ENCODE data around the gene PRDM16.
"Not testable (repeated sequence)": the region's sequence is repeated elsewhere in the genome, so short reads cannot be mapped to it uniquely, and the experiment has no call there.

Gene PRDM16

DNA sequence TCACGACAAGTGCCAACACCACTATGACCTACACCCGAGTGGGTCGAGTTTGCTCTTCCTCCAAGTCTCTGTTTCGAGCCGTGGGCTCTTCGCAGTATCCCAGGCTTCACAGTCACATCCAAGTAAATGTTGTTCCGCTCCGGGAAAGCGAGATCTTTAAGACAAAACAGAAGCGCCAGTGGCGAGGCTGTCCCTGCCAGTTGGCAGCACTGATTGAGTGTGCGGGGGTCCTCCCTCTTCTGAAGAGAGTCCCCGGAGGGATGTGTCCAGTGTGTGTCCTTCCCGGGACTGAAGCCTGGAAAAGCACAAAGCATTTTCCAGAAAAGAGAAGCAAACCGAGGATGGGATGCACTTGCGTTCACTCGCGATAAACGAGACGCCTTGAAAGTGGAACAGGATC, 158.9 kb downstream of the PRDM16 start:
- DNase-seq (ENCODE audit: low spot score) = no peak

DNA sequence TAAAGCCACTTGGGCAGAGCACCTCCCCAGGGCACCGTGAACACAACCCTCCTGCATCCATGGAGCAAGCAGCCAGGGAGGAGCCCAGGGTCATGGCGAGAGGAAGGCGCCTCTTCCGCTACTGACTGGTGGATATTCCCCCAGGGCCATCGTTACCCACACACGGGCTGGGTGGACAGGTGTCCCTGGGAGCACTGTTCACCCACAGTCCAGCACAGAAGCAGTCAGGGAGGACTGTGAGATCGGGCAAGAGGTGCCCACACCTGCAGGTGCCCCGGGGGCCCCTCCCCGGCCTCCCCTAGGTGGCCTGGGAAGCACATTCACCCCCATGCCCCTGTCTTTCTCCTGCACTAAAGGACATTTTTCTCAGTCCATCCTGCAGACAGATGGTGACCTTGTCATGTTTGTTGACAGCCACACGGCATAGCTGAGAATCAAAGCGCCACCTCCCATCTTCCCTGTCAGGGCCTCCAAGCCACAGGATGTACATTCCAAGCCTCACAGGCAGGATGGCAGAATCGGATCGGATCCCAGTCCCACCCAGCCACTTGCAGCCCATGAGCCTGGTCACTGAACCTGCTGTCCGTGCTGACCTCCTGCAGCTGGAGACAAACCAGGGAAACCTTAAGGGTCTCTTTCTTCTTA, 160.2 kb downstream of the PRDM16 start:
- no peak for DNase-seq (ENCODE audit: low spot score)

DNA sequence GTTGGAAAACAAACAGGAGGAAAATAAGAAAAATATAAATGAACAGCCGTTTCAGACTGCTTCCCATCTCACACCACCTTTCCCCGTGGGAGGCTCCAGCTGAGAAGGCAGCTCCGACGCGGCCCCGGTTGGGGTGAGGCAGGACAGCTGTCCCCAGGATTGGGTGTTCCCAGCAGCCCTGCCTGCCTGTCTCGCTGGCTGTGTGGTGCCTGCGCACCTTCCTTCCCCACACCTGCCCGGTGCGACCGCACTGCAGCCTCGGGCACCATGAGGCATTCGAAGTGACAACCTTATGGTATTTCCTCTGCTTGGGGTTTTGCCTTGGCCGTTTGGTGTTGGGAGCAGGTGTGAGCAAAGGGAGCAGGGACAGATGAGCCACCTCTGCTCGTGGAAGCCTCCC, 161.6 kb downstream of the PRDM16 start:
- no peak for DNase-seq (ENCODE audit: low spot score)

DNA sequence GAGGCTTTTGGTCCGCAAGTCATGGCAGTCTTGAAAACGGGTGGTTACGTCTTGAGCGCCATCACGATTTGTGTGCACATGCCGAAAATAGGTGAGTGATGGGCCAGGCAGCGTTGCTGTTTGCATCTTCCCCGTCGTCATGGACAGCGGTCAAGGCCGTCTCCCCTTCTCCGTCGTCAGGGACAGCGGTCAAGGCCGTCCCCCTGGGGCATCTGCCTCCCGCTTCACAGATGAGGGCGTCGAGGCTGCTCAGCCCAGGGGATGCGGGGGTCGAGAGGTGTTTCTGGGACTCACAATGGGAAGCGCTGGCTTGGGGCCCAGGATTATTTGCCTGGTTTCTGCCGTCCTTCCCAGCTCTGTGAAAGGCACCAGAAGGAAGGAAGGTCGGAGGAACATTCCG, 162.2 kb downstream of the PRDM16 start:
- DNase-seq (ENCODE audit: low spot score) = no peak

DNA sequence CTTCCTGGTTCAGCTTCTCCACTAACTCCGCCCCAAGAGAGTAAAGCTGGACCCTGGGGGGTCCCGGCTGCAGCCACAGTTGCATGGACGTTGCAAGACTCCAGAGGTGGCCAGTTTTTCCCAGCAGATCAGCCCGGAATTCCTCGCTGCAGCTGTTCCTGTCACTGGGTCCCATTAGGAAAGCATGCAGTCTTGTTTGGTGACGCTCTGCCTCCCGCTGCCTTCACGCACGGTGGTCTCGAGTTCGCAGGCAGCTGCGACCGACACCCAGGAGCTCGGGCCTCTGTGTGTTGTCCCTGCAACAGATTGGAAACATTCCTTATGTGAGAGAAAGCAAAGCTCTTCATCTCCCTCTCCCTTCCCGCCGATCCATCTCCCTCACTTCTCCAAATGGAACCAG, 162.8 kb downstream of the PRDM16 start:
- no peak for DNase-seq (ENCODE audit: low spot score)

DNA sequence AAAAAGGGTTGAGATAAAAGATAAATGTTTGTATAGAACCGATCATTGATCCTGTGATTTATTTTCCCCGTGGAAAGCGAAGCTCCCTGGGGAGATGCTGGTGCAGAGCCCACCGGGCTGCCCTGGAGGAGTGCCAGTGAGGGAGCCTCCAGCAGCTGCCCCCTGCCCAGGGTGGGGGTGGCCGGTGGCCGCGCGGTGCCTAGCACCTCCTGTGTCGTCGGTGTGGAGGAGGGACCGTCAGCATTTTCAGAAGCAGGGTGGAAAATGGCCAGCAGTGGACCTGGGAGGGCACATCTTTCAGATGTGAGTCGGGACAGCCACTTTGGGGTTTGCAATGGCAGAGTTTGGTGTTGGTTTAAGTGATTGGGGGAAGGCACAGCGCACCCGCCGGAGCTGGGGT, 164.0 kb downstream of the PRDM16 start:
- DNase-seq (ENCODE audit: low spot score) = no peak

DNA sequence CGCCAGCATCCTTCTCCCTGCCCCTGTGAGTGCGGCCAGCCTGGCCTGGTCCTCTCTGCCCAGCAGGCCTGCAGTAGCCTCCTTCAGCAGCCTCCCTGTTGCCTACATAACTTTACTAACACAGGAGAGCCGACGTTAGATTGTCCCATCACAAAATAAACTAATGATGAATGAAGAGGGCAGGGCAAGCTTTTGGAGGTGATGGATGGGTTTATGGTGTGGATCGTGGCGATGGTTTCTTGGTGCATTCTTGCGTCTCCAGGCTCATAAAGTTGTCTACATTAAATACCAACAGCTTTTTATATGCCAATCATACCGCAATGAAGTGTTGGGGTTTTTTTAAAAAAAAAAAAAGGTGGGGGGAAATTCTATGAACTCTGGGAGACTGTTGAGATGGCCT, 164.5 kb downstream of the PRDM16 start:
- DNase-seq (ENCODE audit: low spot score) = no peak

DNA sequence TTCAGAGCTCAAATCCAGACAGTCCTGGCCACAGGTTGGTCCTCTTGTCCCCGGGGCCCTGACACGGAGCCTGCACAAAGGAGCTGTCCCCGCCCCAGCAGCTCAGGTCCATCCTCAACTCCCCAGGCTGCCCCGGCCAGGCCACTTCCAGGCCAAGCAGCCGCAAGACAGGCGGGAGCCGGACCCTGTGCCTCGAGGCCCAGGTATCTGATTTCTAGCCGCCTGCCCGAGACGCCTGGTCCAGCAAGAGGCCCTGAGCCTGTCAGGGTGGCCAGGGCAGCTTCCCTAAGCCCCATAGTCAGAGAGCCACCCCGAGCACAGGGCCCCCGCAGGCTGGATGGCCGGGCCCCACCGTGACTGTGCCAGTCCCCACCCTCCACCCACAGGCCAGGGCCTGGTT, 165.3 kb downstream of the PRDM16 start:
- no peak for DNase-seq (ENCODE audit: low spot score)

DNA sequence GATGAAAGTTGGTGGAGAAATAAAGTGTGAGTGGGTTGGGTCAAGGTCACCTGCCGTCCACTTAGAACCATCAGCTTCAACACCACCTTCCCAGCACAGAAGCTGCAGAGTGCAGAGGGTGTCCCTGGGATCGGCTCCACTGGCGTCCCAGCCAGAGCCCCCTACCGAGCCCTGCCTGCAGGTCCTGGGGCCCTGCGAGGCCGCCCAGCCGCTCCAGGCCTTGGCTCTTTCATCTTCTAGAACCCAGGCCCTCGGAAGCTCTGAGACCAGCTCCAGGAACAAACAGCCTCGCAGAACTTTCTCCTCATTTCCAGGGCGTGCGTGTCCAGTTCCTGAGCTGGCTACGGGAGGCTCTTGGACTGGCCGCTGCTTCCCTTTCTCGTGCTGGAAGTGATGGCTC, 166.0 kb downstream of the PRDM16 start:
- no peak for DNase-seq (ENCODE audit: low spot score)

DNA sequence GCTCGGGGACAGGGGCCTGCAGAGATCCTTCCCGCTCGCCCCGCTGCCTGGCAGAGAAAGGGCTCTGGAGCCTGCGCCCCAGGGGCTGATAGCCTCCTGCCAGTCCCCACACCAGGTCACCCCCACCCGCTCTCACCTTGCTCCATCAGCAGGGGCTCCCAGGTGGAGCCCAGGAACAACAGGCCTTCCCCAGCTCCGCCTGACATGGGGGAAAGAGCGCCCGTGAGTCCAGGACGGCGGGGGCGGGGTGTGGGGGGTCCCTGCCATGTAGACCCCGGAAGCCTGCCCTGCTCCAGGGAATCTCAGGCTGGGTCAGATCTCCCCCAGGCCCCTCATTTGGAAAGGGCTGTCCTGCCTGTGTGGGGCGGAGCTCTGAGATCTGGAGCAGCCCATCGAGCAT, 166.5 kb downstream of the PRDM16 start:
- DNase-seq (ENCODE audit: low spot score) = no peak

DNA sequence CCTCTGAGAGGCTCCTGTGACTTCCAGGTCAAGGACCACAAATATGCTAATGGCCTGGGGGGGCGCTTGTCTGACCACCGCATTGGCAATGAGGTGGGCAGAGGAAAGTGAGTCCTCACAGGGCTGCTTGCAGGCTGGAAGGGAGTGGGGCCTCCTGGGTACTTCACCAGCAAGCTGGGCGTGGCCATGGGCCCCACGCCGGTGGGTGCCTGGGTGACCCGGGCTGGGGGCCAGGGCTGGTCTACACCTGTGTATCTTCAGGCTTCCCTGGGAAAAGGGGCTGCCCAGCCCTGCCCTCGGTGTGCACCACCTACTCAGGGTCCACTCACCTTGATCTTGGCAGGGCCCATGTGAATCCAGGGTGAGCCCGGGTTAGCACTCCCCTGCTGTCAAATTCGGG, 167.4 kb downstream of the PRDM16 start:
- no peak for DNase-seq (ENCODE audit: low spot score)

DNA sequence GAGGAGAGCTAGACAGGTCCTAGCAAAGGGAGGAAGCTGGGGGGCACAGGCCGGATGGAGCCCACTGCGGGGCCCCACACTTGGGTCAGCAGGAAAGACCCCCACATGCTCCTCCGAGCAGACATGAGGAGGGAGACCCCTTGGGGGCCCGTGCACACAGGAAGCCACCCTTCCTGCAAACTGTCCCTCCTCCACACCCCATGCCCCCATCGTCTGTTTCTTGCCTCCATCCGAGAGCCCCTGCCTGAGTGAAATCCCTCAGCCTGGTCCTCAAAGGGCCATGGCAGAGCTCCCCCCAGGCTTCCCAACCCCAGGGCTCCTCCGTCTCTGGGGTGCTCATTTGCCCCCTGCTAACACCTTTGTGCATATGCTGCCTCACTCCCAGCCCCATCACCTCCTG, 168.0 kb downstream of the PRDM16 start:
- DNase-seq (ENCODE audit: low spot score) = no peak

DNA sequence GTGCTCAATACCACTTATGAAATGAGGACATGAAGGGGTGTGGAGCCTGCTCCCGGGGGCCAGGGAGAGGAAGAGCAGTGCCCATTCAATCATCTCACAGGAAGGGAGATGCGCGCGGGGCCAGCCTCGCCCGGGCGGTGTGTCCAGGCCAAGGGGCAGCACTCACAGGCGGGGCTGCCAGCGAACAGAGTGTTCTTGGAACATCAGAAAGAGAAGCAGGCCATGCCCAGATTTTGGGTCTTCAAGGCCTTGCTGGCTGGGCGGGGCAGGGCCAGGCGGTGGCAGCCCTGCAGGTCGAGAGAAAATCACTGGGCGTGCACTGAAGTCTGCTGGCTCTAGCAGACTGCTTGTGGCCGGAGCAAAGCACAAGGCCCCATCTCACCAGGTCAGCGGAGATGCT, 168.6 kb downstream of the PRDM16 start:
- no peak for DNase-seq (ENCODE audit: low spot score)

DNA sequence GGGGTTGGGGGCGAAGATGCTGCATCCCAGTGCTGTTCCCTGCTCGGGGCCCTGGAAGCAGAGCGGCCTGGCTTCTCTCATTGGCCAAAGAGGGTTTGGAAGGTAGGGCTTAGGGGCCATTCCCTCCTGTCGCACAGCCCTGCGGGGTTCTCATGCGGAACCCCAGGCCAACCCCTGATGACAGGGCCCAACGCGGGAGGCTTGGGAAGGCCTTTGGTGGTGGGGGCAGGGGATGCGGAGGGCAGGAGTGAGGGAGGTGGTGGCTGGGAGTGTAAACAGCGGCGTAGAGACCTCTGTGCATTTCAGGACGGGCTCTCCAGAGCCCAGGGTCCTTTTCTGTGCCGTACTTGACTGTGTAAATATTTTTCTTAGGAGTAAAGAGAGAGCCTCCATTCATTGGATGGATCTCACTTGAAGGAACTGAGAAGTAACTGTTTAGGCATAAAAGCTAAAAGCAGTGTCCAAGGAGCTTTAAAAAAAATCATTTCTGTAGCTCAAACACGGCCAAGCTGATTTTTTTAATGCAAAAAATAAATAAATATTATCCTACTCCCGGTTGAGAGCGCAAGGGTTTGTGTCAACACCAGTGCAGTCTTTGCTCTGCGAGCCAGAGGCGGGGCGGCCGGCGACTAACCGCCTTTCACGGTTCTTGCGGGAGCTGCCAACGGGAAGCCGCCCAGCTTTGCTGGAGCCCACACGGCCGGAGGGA, 169.1 kb downstream of the PRDM16 start:
- no peak for DNase-seq (ENCODE audit: low spot score)

DNA sequence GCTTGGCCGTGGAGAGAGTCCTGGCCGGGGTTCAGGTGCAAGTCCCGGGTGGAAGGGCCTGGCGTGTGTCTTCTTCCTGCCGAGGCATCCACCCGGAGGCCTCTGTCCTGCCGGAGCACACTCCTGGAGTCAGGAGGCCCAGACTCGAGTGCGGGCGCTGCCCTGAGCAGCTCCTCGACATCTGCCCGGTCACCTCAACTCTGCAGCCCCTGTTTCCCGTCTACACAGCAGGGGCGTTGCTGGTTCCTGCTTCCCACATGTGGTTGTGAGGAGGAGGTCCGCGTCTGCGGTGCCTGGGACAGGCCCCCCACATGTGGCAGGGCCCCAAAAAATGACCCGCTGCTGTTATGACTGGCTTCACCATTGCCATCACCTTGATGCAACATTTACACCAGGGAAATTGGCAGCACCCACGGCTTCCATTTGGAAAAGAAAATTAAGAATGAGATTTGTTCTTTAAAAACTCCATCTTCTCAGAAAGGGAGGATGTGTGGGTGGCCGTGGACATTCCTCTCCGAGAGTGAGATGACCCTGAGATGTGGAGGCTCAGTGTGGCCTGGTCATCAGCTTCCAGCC, 169.8 kb downstream of the PRDM16 start:
- no peak for DNase-seq (ENCODE audit: low spot score)

DNA sequence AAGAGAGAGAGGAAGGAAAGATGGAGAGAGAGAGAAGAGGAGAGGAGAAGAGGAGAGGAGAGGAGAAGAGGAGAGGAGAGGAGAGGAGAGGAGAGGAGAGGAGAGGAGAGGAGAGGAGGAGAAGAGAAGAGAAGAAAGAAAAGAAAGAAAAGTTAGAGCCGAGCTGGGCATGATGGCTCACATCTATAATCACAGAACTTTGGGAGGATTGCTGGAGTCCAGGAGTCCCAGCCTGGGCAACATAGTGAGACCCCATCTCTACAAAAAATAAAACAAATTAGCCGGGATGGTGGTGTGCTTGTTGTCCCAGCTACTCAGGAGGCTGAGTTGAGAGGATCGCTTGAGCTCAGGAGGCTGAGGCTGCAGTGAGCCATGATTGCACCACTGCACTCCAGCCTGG, 171.0 kb downstream of the PRDM16 start:
- not testable (repeated sequence) for DNase-seq (ENCODE audit: low spot score)

DNA sequence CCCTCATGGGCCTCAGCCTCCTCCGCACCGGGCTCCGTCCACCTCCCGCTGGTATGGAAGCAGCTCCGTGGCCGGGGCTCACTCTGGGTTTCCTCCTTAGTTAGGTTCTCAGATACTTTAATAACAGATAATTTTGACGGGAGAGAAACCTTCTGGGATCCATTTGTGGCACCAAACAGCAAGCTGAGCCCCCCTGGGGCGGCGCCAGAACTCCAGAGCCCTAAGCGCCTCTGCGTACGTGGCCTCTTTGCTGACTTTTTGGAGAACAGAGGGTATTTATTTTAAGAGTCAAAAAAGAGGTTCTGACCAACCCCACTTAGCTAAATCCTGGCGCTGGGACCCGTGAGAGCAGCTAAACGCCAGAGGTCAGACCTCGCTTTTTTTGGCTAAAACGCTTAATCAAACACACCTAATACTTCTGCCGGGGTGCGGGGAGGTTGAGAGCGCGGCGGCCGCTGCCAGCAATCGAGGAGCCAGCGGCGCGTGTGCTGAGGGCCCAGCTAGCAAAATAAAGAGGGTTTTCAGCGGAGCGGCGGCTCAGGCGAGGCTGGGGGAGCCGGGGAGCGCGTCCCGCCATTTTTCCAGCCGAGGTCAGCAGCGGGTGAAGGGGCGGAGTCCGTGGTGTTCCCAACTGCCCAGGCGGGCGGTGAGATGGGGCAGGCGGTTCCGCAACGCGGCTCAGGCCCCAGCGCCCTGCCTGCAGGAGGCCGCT, 171.7 kb downstream of the PRDM16 start:
- DNase-seq (ENCODE audit: low spot score) = no peak

DNA sequence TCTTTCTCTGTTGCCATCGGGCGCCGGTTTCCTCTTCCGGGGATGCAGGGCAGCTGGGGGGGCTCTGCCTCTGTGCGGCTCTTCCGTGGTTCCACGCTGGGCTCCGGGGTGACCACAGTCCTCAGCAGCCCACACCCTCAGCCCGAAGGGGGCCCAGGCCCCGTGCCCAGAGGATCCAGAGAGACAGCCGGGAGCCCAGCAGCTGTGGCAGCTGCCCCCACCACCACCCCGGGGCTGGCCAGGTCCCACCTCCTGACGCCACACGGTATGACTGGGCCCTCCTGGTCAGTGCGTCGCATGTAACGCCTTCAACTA, 172.2 kb downstream of the PRDM16 start:
- no peak for DNase-seq (ENCODE audit: low spot score)

DNA sequence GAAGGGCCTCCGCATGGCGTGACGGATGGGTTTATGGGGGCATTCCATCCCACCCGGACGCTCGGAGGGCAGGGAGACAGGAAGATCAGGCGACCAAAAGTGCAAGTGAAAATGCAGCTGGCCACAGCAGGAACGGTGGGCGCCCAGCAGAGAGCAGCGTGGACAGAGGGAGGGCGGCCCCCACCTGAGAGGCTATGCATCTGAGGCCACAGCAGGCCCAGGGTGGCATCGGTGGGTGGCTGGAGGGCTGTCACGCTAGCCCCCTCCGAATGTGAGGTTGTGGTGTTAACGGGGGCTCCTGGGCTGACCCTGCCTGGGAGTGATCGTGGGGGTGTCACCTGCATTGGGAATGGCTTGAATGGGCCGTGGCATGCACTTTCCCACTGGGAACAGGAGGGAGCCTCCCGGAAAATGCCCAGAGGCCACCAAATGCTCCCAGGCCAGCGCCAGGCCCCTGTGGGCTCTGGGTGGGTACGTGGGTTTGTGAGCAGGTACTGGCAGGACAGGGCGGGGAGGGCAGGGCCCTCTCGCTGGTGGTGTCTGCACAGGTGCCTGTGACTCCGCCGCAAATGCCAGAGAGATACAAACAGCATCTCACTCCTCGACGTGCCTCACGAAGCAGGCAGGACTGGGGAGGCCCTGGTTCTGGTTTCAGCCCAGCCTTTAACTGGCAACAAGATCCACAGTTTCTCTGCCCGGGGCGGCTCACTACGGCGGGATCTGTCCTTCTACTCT, 172.8 kb downstream of the PRDM16 start:
- no peak for DNase-seq (ENCODE audit: low spot score)

DNA sequence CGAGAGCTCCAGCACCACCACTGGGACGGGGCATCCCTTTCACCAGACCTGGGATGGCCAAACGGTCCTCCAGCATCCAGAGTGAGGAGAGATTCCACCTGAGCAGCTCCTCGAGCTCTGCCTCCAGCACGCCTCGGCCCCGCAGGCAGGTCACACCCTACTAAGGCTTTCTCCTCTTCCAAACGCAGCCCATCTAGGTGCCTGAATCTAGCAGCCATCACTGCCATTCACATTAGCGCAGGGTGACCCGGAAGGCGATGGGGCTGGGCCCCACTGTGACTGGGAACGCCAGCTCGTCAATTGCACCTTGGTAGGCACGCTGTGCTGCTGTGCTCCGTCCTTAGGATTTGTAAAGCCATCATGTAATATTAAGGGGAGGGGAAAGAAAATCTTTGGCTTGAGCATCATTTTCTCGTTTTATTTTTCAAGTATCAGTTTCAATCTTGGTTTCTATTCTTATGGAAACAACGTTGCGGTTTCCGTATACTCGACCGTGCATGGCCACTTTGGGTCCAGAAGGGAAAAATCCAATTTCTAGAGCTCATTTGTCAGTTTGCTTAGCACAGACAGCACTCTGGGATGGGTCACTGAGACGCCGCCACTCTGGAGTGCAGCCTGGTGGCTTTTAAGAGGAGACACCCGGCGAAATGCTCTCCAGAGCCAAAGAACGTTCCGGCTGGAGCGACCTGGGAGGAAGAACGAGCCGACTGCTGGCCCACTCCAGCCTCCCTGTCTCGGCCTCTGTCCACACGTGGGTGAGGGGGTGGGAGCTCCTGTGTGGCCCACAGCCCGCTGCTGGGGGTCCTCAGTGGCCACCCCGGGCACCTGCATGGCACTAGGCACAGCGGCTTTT, 173.6 kb downstream of the PRDM16 start:
- DNase-seq (ENCODE audit: low spot score) = no peak

DNA sequence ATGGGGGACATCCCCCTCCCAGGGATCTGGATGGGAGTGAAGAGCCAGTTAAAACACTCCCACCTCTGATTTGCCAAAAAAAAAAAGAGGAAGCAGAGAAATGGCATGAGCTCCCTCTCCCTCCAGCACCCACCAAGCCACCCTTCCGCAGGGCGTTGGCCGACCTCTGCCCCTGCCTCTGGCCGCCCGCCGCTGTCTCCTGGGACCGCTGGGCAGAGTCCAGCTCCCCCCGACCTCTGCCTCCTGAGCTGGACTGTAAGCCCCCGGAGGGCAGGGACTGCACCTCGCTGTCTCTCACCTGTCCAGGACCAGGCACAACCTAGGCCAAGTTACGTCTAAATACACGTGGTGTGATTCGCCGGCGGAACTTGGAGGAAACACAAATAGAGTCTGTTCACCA, 174.3 kb downstream of the PRDM16 start:
- DNase-seq (ENCODE audit: low spot score) = no peak
